IPS DF 6.9 (cell line): ENCODE results near the gene ZNF568.

Source experiments
- DNase-seq: peaks from one replicate; pipeline ENCODE4 v3.0.0-alpha.2; 2013; ENCODE audit warnings: low read depth, low spot score
- H3K27ac ChIP-seq: one replicate; pipeline ENCODE4 v1.5.1; 2013; ENCODE audit warnings: low read length, control low read depth
- H3K27me3 ChIP-seq: 2 replicates; pipeline ENCODE4 v1.6.1; 2013; ENCODE audit warnings: mild to moderate bottlenecking, low read length; ENCODE audit not compliant: control insufficient read depth, insufficient read depth
- H3K36me3 ChIP-seq: 2 replicates; pipeline ENCODE4 v1.6.1; 2013; ENCODE audit warnings: low read length; ENCODE audit not compliant: control insufficient read depth, insufficient read depth
- H3K4me1 ChIP-seq: 2 replicates; pipeline ENCODE4 v1.6.1; 2013; ENCODE audit warnings: low read length; ENCODE audit not compliant: control insufficient read depth, insufficient read depth
- H3K4me3 ChIP-seq: 2 replicates; pipeline ENCODE4 v1.5.1; 2013; ENCODE audit warnings: mild to moderate bottlenecking, low read length
- H3K9me3 ChIP-seq: 2 replicates; pipeline ENCODE4 v1.6.1; 2013; ENCODE audit warnings: low read length, inconsistent platforms; ENCODE audit not compliant: control insufficient read depth, insufficient read depth
- WGBS: extraction: QIAGEN DNeasy Blood & Tissue Kit; methylation state at CpG from one replicate; pipeline ENCODE4 v1.1.7; 2013; ENCODE audit warnings: mixed read lengths, missing lambda C conversion rate; ENCODE audit not compliant: insufficient read length, insufficient coverage; 5-methylcytosine and 5-hydroxymethylcytosine counted together

ZNF568 gene

DNA sequence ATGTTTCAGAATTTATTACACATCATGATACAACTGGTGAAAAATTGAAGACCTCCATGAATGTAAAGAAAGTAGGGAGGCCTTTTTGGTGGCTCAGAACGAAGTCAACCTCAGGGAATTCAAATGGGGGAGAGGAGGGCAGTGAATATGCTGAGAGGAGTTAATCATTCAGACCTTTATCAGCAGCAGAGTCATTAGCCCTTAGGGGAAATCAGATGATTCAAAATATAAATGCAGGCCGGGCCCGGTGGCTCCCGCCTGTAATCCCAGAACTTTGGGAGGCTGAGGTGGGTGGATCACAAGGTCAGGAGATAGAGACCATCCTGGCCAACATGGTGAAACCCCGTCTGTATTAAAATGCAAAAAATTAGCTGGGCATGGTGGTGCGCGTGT, 81.7 kb downstream of the ZNF568 start:
- H3K36me3 ChIP-seq = no peaks in the 10 kb centered on the region; the same call in 1 of the 2 replicates
- H3K9me3 ChIP-seq = no peaks in the 10 kb centered on the region
- DNase-seq = no peak
- no peak overlapping the region for H3K4me3 ChIP-seq
- no CpG with 5 or more reads among the region's 7 CpGs for WGBS
- no peaks in the 10 kb centered on the region for H3K27me3 ChIP-seq
- H3K27ac ChIP-seq = no peak overlapping the region
- H3K4me1 ChIP-seq = no peaks in the 10 kb centered on the region

DNA sequence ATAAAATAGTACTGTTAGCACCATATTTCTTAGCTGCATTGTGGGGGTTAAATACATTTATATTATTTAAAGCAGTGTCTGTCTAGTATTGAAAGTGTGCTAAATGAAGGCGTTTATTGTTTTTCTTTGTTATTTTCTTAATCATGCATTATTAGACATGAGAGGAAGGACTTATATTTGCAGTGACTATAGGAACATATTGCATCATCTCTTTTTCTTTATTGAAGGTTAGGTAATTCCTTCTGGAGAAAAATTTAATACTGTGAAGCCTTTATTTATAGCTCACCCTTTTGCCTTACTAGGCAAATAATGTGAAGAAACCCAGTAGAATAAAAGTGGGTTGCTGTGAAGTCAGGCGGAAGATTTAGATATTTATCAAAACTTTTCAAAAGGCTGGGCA, 83.2 kb downstream of the ZNF568 start:
- no peak overlapping the region for H3K27ac ChIP-seq

DNA sequence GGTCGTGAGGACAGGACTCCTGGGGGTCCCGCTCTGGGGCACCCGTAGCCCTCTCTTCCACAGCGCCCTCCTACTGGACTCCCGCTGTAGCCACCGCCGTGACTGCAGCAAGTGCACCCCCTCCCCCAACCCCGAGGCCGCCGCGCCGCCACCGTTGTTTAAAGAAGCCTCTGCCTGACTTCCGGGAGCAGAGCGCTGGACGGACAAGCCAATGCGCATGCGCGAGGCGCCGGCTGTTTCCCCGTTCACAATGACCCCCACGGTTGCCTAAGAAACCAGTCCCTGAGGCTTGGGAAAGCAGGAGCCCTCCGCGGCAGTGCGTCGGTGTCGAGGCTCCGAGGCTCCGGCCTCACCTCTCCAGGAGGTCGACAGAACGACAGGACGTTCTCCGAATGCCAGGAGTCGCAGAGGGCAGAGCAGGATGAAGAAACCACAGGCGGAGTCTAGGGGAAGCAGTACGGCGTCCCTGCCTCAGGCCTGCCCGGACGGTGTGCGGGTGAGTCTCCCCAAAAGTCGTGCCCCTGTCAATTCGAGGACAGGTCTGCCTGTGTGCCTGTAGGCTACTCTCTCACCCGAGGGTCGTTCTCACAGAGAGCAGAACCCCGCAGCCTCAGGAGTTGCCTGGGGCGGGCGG, 91.6 kb downstream of the ZNF568 start:
- WGBS = no CpG with 5 or more reads among the region's 48 CpGs
- no peak overlapping the region for H3K27ac ChIP-seq
- H3K9me3 ChIP-seq = no peaks in the 10 kb centered on the region

More for the DNA sequence above, 83.2 kb downstream of the ZNF568 start:
- no peaks in the 10 kb centered on the region for H3K27me3 ChIP-seq
- no peak overlapping the region for H3K4me3 ChIP-seq
- no CpG with 5 or more reads among the region's 2 CpGs for WGBS
- DNase-seq = no peak
- no peaks in the 10 kb centered on the region for H3K4me1 ChIP-seq
- H3K36me3 ChIP-seq = no peaks in the 10 kb centered on the region; the same call in 1 of the 2 replicates
- no peaks in the 10 kb centered on the region for H3K9me3 ChIP-seq

DNA sequence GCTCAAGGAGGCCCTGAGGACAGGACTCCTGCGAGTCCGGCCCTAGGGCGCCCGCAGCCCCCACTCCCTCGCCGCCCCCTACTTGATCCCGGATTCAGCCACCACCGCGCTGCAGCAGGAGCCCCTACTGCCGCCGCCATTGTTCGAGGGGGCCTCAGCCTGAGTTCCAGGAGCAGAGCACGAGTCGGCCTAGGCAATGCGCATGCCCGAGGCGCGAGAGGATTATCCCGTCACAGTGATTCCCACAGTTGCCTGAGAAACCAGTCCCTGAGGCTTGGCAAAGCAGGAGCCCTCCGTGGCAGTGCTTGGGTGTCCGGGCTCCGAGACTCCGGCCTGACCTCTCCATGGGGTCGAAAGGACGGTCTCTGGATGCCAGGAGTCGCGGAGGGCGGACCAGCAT, 93.7 kb downstream of the ZNF568 start:
- H3K4me1 ChIP-seq = no peaks in the 10 kb centered on the region
- H3K27me3 ChIP-seq = no peaks in the 10 kb centered on the region
- WGBS = no CpG with 5 or more reads among the region's 28 CpGs
- H3K27ac ChIP-seq = no peak overlapping the region
- peaks cover 3% of the 10 kb centered on the region; the same call in 1 of the 2 replicates for H3K9me3 ChIP-seq
- no peak overlapping the region for H3K4me3 ChIP-seq
- H3K36me3 ChIP-seq = no peaks in the 10 kb centered on the region
- DNase-seq = no peak

More for the DNA sequence above, 91.6 kb downstream of the ZNF568 start:
- Histone ChIP-seq H3K4me3 (no peak overlapping the region), H3K27me3 (no peaks in the 10 kb centered on the region), H3K4me1 (no peaks in the 10 kb centered on the region), H3K36me3 (no peaks in the 10 kb centered on the region)
- DNase-seq = no peak

DNA sequence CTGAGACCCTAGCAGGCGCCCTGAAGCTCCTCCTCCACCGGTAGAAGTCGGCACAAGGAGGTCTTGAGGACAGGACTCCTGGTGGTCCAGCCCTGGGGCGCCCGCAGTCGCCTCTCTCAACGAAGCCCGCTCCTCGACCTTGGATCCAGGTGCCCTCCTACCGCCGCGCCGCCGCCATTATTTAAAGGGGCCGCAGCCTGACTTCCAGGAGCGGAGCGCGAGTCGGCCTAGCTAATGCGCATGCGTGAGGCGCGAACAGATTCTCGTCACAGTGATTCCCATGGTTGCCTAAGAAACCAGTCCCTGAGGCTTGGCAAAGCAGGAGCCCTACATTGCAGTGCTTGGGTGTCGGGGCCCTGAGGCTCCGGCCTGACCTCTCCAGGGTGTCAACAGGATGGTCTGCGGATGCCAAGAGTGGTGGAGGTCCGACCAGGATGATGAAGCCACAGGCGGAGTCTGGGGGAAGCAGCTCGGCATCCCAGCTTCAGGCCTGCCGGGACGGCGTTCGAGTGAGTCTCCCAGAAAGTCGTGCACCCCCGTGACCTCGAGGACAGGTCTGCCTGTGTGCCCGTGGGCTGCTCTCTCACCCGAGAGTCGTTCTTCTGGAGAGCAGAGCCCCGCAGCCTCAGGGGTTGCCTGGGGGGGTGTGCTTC, 96.1 kb downstream of the ZNF568 start:
- peaks cover 3% of the 10 kb centered on the region; the same call in 1 of the 2 replicates for H3K9me3 ChIP-seq
- WGBS = no CpG with 5 or more reads among the region's 41 CpGs
- no peaks in the 10 kb centered on the region for H3K27me3 ChIP-seq
- no peaks in the 10 kb centered on the region for H3K4me1 ChIP-seq
- no peak overlapping the region for H3K4me3 ChIP-seq
- DNase-seq = no peak
- no peaks in the 10 kb centered on the region for H3K36me3 ChIP-seq
- H3K27ac ChIP-seq = no peak overlapping the region

DNA sequence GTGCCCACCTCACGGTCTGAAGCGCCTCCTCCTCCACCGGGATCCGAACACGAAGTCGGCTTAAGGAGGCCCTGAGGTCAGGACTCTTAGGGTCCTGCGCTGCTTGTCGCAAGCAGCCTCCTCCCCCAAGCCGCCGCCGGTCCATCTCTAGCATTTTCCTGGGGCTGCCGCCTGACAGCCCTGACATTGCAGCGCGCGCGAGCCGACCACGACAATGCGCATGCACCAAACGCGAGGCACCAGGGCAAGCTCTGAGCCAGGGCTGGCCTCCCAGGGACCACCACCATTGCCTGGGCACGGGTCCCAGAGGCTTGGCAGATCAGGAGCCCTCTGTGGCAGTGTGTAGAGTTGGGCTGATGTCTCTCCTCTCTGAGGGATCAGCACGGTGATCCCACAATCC, 98.3 kb downstream of the ZNF568 start:
- Histone ChIP-seq H3K27ac (no peak overlapping the region), H3K27me3 (no peaks in the 10 kb centered on the region), H3K4me1 (no peaks in the 10 kb centered on the region), H3K4me3 (no peak overlapping the region), H3K9me3 (peaks cover 3% of the 10 kb centered on the region; the same call in 1 of the 2 replicates), H3K36me3 (no peaks in the 10 kb centered on the region)
- no CpG with 5 or more reads among the region's 23 CpGs for WGBS
- DNase-seq = no peak

DNA sequence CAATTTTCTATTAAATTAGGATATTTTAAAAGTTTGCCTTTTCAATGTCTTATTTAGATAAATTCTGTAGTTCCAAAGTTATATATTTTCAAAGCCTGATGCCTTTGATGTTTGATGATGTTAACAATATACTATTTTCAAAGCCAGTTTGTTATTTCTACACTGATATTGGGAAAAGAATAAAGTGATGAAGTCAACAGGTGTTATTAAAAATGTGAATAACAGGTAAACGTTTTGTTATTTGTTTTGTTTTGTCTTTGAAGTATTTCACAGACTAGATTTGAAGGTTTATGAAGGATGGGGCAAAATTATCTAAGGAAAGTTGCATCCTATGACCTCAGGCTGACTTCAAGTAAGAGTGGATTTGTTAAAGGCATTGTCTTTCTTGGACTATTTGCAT, 129.0 kb downstream of the ZNF568 start:
- Histone ChIP-seq H3K4me1 (no peaks in the 10 kb centered on the region), H3K36me3 (no peaks in the 10 kb centered on the region), H3K4me3 (no peak overlapping the region), H3K27ac (no peak overlapping the region), H3K9me3 (no peaks in the 10 kb centered on the region; the same call in 1 of the 2 replicates), H3K27me3 (no peaks in the 10 kb centered on the region)
- 100% methylated on average over 1 of the region's 1 CpG for WGBS
- DNase-seq = no peak
